CD8-positive, alpha-beta memory T cell (primary cell): ENCODE measurements around the gene MVK. TPM values are rescaled to one million over a fixed set of nuclear protein-coding genes. Genes with fewer than 3 reads are reported as not detected.

ENCODE experiments used
- CTCF ChIA-PET: fragments of 350-600 bp; sonication (Branson Sonifier 250); formaldehyde crosslinking; loops from one replicate; lab custom pipeline; 2021; ENCODE audit warnings: antibody characterized with exemption; lab: Charles Lee
- POLR2A ChIA-PET: fragments of 350-600 bp; sonication (Branson Sonifier 250); formaldehyde crosslinking; loops from one replicate; lab custom pipeline; 2021; ENCODE audit warnings: antibody characterized with exemption; lab: Charles Lee
- DNase-seq, 5 donors: peaks; one replicate each; pipeline versions ENCODE4 v3.0.0 to v3.0.0-alpha.2; 2020 to 2022; ENCODE audit warnings: mixed read lengths in 1 of 5
- H3K27ac ChIP-seq: one replicate; pipeline ENCODE4 v1.7.0; 2013; ENCODE audit warnings: low read depth, mild to moderate bottlenecking, low read length, moderate library complexity
- H3K27me3 ChIP-seq: 2 replicates; pipeline ENCODE4 v1.7.0; 2013; ENCODE audit warnings: low read length, mild to moderate bottlenecking; ENCODE audit not compliant: insufficient read depth, poor library complexity, severe bottlenecking
- H3K36me3 ChIP-seq: 2 replicates; pipeline ENCODE4 v1.7.0; 2013; ENCODE audit warnings: mild to moderate bottlenecking, low read length, moderate library complexity; ENCODE audit not compliant: insufficient read depth
- H3K4me1 ChIP-seq: 2 replicates; pipeline ENCODE4 v1.7.0; 2013; ENCODE audit warnings: mild to moderate bottlenecking, low read length, moderate library complexity; ENCODE audit not compliant: insufficient read depth
- H3K4me3 ChIP-seq: 2 replicates; pipeline ENCODE4 v1.7.0; 2013; ENCODE audit warnings: mild to moderate bottlenecking, low read length
- H3K9me3 ChIP-seq: 2 replicates; pipeline ENCODE4 v1.7.0; 2013; ENCODE audit warnings: mild to moderate bottlenecking, low read length
- H3K27ac Mint-ChIP-seq, 8 donors: one replicate each; pipeline ENCODE4 v1.8.0; 2020 to 2021; ENCODE audit warnings: mixed read lengths in 8 of 8, mild to moderate bottlenecking in 6 of 8, inconsistent platforms in 3 of 8, moderate library complexity in 3 of 8
- H3K27me3 Mint-ChIP-seq, 2 donors: one replicate each; pipeline ENCODE4 v1.8.0; 2020 to 2021; ENCODE audit warnings: mixed read lengths in 2 of 2, mild to moderate bottlenecking in 1 of 2, moderate library complexity in 1 of 2
- H3K36me3 Mint-ChIP-seq, 3 donors: one replicate each; pipeline ENCODE4 v1.8.0; 2020 to 2021; ENCODE audit warnings: mixed read lengths in 3 of 3, inconsistent platforms in 1 of 3, mild to moderate bottlenecking in 1 of 3
- H3K4me1 Mint-ChIP-seq, 3 donors: one replicate each; pipeline ENCODE4 v1.8.0; 2020 to 2021; ENCODE audit warnings: mixed read lengths in 3 of 3, inconsistent platforms in 1 of 3, mild to moderate bottlenecking in 1 of 3
- H3K4me3 Mint-ChIP-seq, 7 donors: one replicate each; pipeline ENCODE4 v1.8.0; 2020 to 2021; ENCODE audit warnings: mixed read lengths in 7 of 7, mild to moderate bottlenecking in 6 of 7, moderate library complexity in 4 of 7, inconsistent platforms in 2 of 7
- H3K9me3 Mint-ChIP-seq, 5 donors: one replicate each; pipeline ENCODE4 v1.8.0; 2020 to 2022; ENCODE audit warnings: mixed read lengths in 5 of 5, mild to moderate bottlenecking in 3 of 5, moderate library complexity in 2 of 5, inconsistent platforms in 1 of 5
- polyA plus RNA-seq: library from polyadenylated mRNA; unstranded; fragments of 300-500 nt; fragmentation: Illumina TruSeq; gene quantifications from one replicate; pipeline ENCODE4 v1.2.3, GENCODE V29; 2021
- total RNA-seq, 2 experiments: library from RNA; stranded (reverse); gene quantifications; one replicate each; pipeline ENCODE4 v1.2.3, GENCODE V29; 2021

Gene MVK
- total and polyA plus RNA-seq, 3 experiments from 2014 or later: 2.6 to 15.8 (median 14.2) TPM

- ChIA-PET POLR2A (no interaction called here), CTCF (no interaction called here)
- Histone ChIP-seq H3K4me1 (no peaks in the 10 kb centered on the region), H3K9me3 (no peaks in the 10 kb centered on the region), H3K27me3 (no peaks in the 10 kb centered on the region), H3K27ac (no peak overlapping the region), H3K4me3 (no peak overlapping the region), H3K36me3 (no peaks in the 10 kb centered on the region)
- H3K27ac Mint-ChIP-seq: peak overlapping the region in 1 of 8 donors; percentile 54
- no peaks in the 10 kb centered on the region for H3K4me1 Mint-ChIP-seq
- no peak overlapping the region for H3K4me3 Mint-ChIP-seq
- H3K27me3 Mint-ChIP-seq: peaks cover 6 to 59% of the 10 kb centered on the region in 2 donors
- H3K36me3 Mint-ChIP-seq: no peaks in the 10 kb centered on the region
- DNase-seq: no peak
- H3K9me3 Mint-ChIP-seq: peaks cover 0 to 3% (median 0%) of the 10 kb centered on the region in 5 donors
These were observed 39.4 kb downstream of the MVK start for GRCh38 chr12:109612975-109613502.

- Mint-ChIP-seq H3K27me3 (peaks cover 6 to 59% of the 10 kb centered on the region in 2 donors), H3K4me3 (no peak overlapping the region)
- no peak for DNase-seq
These were observed 40.3 kb downstream of the MVK start for GRCh38 chr12:109613649-109614455.

GRCh38 chr12:109615556-109616229 is 42.1 kb downstream of the MVK start:
- no peak overlapping the region for H3K4me3 Mint-ChIP-seq
- Histone ChIP-seq H3K27me3 (no peaks in the 10 kb centered on the region), H3K4me3 (no peak overlapping the region), H3K4me1 (no peaks in the 10 kb centered on the region), H3K36me3 (no peaks in the 10 kb centered on the region), H3K27ac (no peak overlapping the region), H3K9me3 (no peaks in the 10 kb centered on the region)
- ChIA-PET CTCF (interaction anchor here (0.6 kb wide), 1 partner anchor 139 kb away, joined by 4 read pairs; no protein-coding TSS in a partner anchor), POLR2A (no interaction called here)
- no peaks in the 10 kb centered on the region for H3K36me3 Mint-ChIP-seq
- peak overlapping the region in 1 of 8 donors; percentile 28 for H3K27ac Mint-ChIP-seq
- no peaks in the 10 kb centered on the region for H3K4me1 Mint-ChIP-seq
- no peak for DNase-seq
- H3K9me3 Mint-ChIP-seq: no peaks in the 10 kb centered on the region
- H3K27me3 Mint-ChIP-seq: peaks cover 0 to 59% of the 10 kb centered on the region in 2 donors

More at GRCh38 chr12:109613649-109614455, 40.3 kb downstream of the MVK start:
- Mint-ChIP-seq H3K27ac (peak overlapping the region in 1 of 8 donors; percentile 54), H3K4me1 (no peaks in the 10 kb centered on the region), H3K9me3 (peaks cover 0 to 3% (median 0%) of the 10 kb centered on the region in 5 donors), H3K36me3 (no peaks in the 10 kb centered on the region)
- no peak overlapping the region for H3K4me3 ChIP-seq
- H3K27me3 ChIP-seq: no peaks in the 10 kb centered on the region
- H3K4me1 ChIP-seq: no peaks in the 10 kb centered on the region
- ChIA-PET CTCF (no interaction called here), POLR2A (no interaction called here)
- H3K27ac ChIP-seq: no peak overlapping the region
- H3K9me3 ChIP-seq: no peaks in the 10 kb centered on the region
- H3K36me3 ChIP-seq: no peaks in the 10 kb centered on the region

GRCh38 chr12:109617491-109617890 is 43.9 kb downstream of the MVK start:
- H3K27ac Mint-ChIP-seq: no peak overlapping the region
- Histone ChIP-seq H3K4me3 (no peak overlapping the region), H3K36me3 (no peaks in the 10 kb centered on the region), H3K9me3 (no peaks in the 10 kb centered on the region), H3K4me1 (no peaks in the 10 kb centered on the region), H3K27ac (no peak overlapping the region), H3K27me3 (no peaks in the 10 kb centered on the region)
- DNase-seq: no peak
- no peaks in the 10 kb centered on the region for H3K36me3 Mint-ChIP-seq
- ChIA-PET POLR2A (no interaction called here), CTCF (no interaction called here)
- H3K27me3 Mint-ChIP-seq: peaks cover 0 to 56% of the 10 kb centered on the region in 2 donors
- no peak overlapping the region for H3K4me3 Mint-ChIP-seq
- H3K4me1 Mint-ChIP-seq: peaks cover 0 to 7% (median 4%) of the 10 kb centered on the region in 3 donors
- no peaks in the 10 kb centered on the region for H3K9me3 Mint-ChIP-seq

GRCh38 chr12:109618082-109618481 is 44.5 kb downstream of the MVK start:
- no peak overlapping the region for H3K27ac ChIP-seq
- no peaks in the 10 kb centered on the region for H3K27me3 ChIP-seq
- ChIA-PET CTCF (no interaction called here), POLR2A (no interaction called here)
- Mint-ChIP-seq H3K9me3 (no peaks in the 10 kb centered on the region), H3K4me3 (no peak overlapping the region), H3K36me3 (no peaks in the 10 kb centered on the region), H3K4me1 (peaks cover 0 to 8% (median 4%) of the 10 kb centered on the region in 3 donors), H3K27me3 (peaks cover 0 to 52% of the 10 kb centered on the region in 2 donors), H3K27ac (no peak overlapping the region)
- H3K36me3 ChIP-seq: no peaks in the 10 kb centered on the region
- DNase-seq: no peak
- no peaks in the 10 kb centered on the region for H3K4me1 ChIP-seq
- no peak overlapping the region for H3K4me3 ChIP-seq
- no peaks in the 10 kb centered on the region for H3K9me3 ChIP-seq

GRCh38 chr12:109619002-109619604 is 45.5 kb downstream of the MVK start:
- no peaks in the 10 kb centered on the region for H3K4me1 ChIP-seq
- Mint-ChIP-seq H3K27ac (no peak overlapping the region), H3K27me3 (peaks cover 0 to 48% of the 10 kb centered on the region in 2 donors), H3K36me3 (no peaks in the 10 kb centered on the region), H3K4me3 (no peak overlapping the region), H3K4me1 (peaks cover 0 to 8% (median 4%) of the 10 kb centered on the region in 3 donors), H3K9me3 (no peaks in the 10 kb centered on the region)
- ChIA-PET CTCF (no interaction called here), POLR2A (no interaction called here)
- H3K27me3 ChIP-seq: no peaks in the 10 kb centered on the region
- no peak overlapping the region for H3K4me3 ChIP-seq
- H3K36me3 ChIP-seq: no peaks in the 10 kb centered on the region
- no peak overlapping the region for H3K27ac ChIP-seq
- no peaks in the 10 kb centered on the region for H3K9me3 ChIP-seq
- no peak for DNase-seq

GRCh38 chr12:109621211-109621694 is 47.7 kb downstream of the MVK start:
- Mint-ChIP-seq H3K36me3 (no peaks in the 10 kb centered on the region), H3K27ac (no peak overlapping the region), H3K4me1 (peaks cover 0 to 8% (median 4%) of the 10 kb centered on the region in 3 donors), H3K4me3 (no peak overlapping the region), H3K27me3 (peaks cover 0 to 39% of the 10 kb centered on the region in 2 donors), H3K9me3 (no peaks in the 10 kb centered on the region)
- ChIA-PET POLR2A (no interaction called here), CTCF (no interaction called here)
- no peaks in the 10 kb centered on the region for H3K27me3 ChIP-seq
- no peak overlapping the region for H3K4me3 ChIP-seq
- no peak overlapping the region for H3K27ac ChIP-seq
- H3K36me3 ChIP-seq: no peaks in the 10 kb centered on the region
- no peaks in the 10 kb centered on the region for H3K9me3 ChIP-seq
- H3K4me1 ChIP-seq: no peaks in the 10 kb centered on the region
- DNase-seq: no peak
